SK-N-SH (cell line): ENCODE results near the gene SEM1. TPM values are rescaled to one million over a fixed set of nuclear protein-coding genes. Genes with fewer than 3 reads are reported as not detected.

ENCODE experiments used
- CTCF ChIA-PET: fragments of 300-600, 350-600 bp; formaldehyde crosslinking; extraction: SDS; loops from one replicate; lab custom pipeline; 2021; lab: Yijun Ruan, JAX
- POLR2A ChIA-PET: fragments of 350-600 bp; sonication (Branson Sonifier 250); formaldehyde crosslinking; extraction: SDS; loops from one replicate; lab custom pipeline; 2020; ENCODE audit warnings: antibody characterized with exemption, inconsistent platforms; lab: Yijun Ruan, JAX
- DNase-seq: peaks from one replicate; pipeline ENCODE4 v3.0.0; 2012
- H2AFZ ChIP-seq: fragments of 200-600 bp; sonication (generic); 2 replicates; pipeline ENCODE4 v1.8.1; 2016; ENCODE audit warnings: antibody characterized with exemption, mild to moderate bottlenecking, low read depth
- H3F3A ChIP-seq: fragments of 200-600 bp; sonication (generic); replicated peaks from 2 replicates; pipeline ENCODE3; 2016; ENCODE audit warnings: antibody characterized with exemption, mild to moderate bottlenecking; ENCODE audit not compliant: insufficient read depth
- H3K27ac ChIP-seq, 2 experiments: fragments of 200-500 bp in 1 of 2; fragments of 200-600 bp in 1 of 2; sonication (Bioruptor generic) in 1 of 2; sonication (generic), shearing (Covaris generic) in 1 of 2; 2 replicates each; pipeline versions ENCODE4 v1.5.1 to v1.6.1; 2014 to 2016; ENCODE audit warnings: low read depth in 2 of 2, inconsistent platforms in 1 of 2, low read length in 1 of 2, mild to moderate bottlenecking in 1 of 2, mixed read lengths in 1 of 2
- H3K27me3 ChIP-seq: fragments of 200-600 bp; sonication (generic), shearing (Covaris generic); 2 replicates; pipeline ENCODE4 v1.6.1; 2016; ENCODE audit warnings: mixed run types; ENCODE audit not compliant: insufficient read depth
- H3K36me3 ChIP-seq, 2 experiments: fragments of 200-500 bp in 1 of 2; fragments of 200-600 bp in 1 of 2; sonication (Bioruptor generic) in 1 of 2; sonication (generic) in 1 of 2; replicated peaks in 1 of 2; 2 replicates each; pipeline versions ENCODE3 to v1.5.1; 2014 to 2016; ENCODE audit warnings: low read length in 1 of 2, mild to moderate bottlenecking in 1 of 2; ENCODE audit not compliant: insufficient read depth in 2 of 2, control insufficient read depth in 1 of 2
- H3K4me1 ChIP-seq, 2 experiments: fragments of 200-500 bp in 1 of 2; fragments of 200-600 bp in 1 of 2; sonication (Bioruptor generic) in 1 of 2; sonication (generic), shearing (Covaris generic) in 1 of 2; 2 replicates each; pipeline versions ENCODE4 v1.5.1 to v1.6.1; 2014 to 2016; ENCODE audit warnings: low read depth in 1 of 2, low read length in 1 of 2, mixed run types in 1 of 2; ENCODE audit not compliant: insufficient read depth in 2 of 2, control insufficient read depth in 1 of 2
- H3K4me2 ChIP-seq: fragments of 200-600 bp; sonication (generic), shearing (Covaris generic); 2 replicates; pipeline ENCODE4 v1.6.1; 2017; ENCODE audit warnings: mixed run types
- H3K4me3 ChIP-seq, 2 experiments: fragments of 200-500 bp in 1 of 2; fragments of 200-600 bp in 1 of 2; sonication (Bioruptor generic) in 1 of 2; sonication (generic), shearing (Covaris generic) in 1 of 2; 2 replicates each; pipeline versions ENCODE4 v1.5.1 to v1.8.1; 2014 to 2016; ENCODE audit warnings: low read depth in 2 of 2, inconsistent platforms in 1 of 2, low read length in 1 of 2, mild to moderate bottlenecking in 1 of 2, mixed read lengths in 1 of 2, moderate library complexity in 1 of 2
- H3K79me2 ChIP-seq: fragments of 200-600 bp; sonication (generic); 2 replicates; pipeline ENCODE4 v1.8.1; 2017; ENCODE audit warnings: mild to moderate bottlenecking; ENCODE audit not compliant: insufficient read depth
- H3K9ac ChIP-seq: fragments of 200-600 bp; sonication (generic); 2 replicates; pipeline ENCODE4 v1.6.1; 2017; ENCODE audit warnings: mixed run types
- H3K9me2 ChIP-seq: fragments of 200-600 bp; sonication (generic); 2 replicates; pipeline ENCODE4 v1.6.1; 2017; ENCODE audit warnings: mixed run types
- H3K9me3 ChIP-seq: fragments of 200-600 bp; sonication (generic); 2 replicates; pipeline ENCODE4 v1.6.1; 2017; ENCODE audit warnings: mixed run types, mild to moderate bottlenecking, moderate library complexity
- H4K20me1 ChIP-seq: fragments of 200-600 bp; sonication (generic); 2 replicates; pipeline ENCODE4 v1.6.1; 2017; ENCODE audit warnings: mild to moderate bottlenecking, mixed run types; ENCODE audit not compliant: insufficient read depth
- ELF1 ChIP-seq: IDR thresholded peaks from 2 replicates; pipeline ENCODE4 v1.4.0; 2012
- FOXJ3 ChIP-seq: sonication (generic); formaldehyde crosslinking; IDR thresholded peaks from 2 replicates; pipeline ENCODE4 v1.5.1; 2020; ENCODE audit warnings: mild to moderate bottlenecking, missing genetic modification reagents
- GABPA ChIP-seq: IDR thresholded peaks from 2 replicates; pipeline ENCODE4 v1.4.0; 2012; ENCODE audit warnings: low read depth, mild to moderate bottlenecking
- SMC3 ChIP-seq: IDR thresholded peaks from 2 replicates; pipeline ENCODE4 v1.6.1; 2012; ENCODE audit warnings: low read depth, low read length, improper control_type of control experiment
- USF1 ChIP-seq: IDR thresholded peaks from 2 replicates; pipeline ENCODE4 v1.4.0; 2012; ENCODE audit warnings: low read depth, borderline replicate concordance
- polyA plus RNA-seq, 3 experiments: library from polyadenylated mRNA; depleted of rRNA; stranded (reverse); fragments of >200 nt; gene quantifications; 2 replicates each; pipeline ENCODE4 v1.2.3, GENCODE V29; 2012
- TF ChIP-seq, protein P1 (sequence below): IDR thresholded peaks from 2 replicates; pipeline ENCODE4; 2012
- TF ChIP-seq, protein P2 (sequence below): IDR thresholded peaks from 2 replicates; pipeline ENCODE4 v1.6.1; 2012; ENCODE audit warnings: mild to moderate bottlenecking, low read depth, low read length, moderate library complexity

SEM1 gene
- polyA plus RNA-seq, 1 of the 3 experiments (the other 2 are of a cell fraction): 56.3 TPM

DNA sequence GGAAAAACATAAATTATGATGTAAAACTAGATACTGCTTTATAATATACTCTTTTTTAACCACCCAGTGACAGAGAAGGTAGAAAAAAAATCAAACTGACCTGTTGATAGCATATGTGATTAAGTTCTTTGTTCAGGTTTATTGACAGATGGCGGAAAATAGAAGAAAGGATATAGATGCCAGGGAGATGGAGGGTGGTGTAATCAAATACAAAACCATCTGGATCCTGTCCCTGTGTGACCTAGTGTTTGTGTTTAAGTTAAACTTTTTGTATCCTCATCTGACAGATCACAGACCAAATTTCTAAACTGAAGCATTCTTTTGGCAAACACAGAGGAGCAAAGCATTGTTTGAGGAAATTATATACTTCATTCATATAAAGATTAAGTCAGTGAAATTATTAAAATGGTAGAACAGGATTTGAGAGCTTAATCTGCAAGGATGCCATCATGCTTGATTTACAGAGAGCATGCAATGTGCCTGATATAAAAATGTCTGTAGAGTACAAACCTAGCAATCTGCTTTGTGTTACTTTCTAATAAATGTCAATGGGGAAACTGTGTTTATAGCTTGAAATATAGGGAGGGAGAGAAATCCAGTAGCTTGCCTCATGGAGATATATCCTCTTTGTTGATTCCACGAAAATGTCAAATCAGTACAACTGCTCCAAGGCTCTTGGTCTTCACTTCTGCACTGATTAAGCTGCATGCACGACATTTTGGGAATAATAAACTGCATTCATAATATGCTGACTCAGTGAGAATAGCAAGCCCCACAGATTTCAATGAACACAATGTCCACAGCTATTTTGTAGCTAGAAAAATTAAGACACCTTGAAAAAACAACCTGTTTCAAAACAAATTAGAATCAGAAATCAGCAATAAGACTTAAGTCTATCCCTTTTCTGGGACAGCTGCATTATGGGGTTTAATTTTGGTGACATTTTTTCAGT is 39.0 kb downstream of the SEM1 start (continued):
- TF ChIP-seq, protein P1, sequence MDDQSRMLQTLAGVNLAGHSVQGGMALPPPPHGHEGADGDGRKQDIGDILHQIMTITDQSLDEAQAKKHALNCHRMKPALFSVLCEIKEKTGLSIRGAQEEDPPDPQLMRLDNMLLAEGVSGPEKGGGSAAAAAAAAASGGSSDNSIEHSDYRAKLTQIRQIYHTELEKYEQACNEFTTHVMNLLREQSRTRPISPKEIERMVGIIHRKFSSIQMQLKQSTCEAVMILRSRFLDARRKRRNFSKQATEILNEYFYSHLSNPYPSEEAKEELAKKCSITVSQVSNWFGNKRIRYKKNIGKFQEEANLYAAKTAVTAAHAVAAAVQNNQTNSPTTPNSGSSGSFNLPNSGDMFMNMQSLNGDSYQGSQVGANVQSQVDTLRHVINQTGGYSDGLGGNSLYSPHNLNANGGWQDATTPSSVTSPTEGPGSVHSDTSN: no peak
- TF ChIP-seq, protein P2, sequence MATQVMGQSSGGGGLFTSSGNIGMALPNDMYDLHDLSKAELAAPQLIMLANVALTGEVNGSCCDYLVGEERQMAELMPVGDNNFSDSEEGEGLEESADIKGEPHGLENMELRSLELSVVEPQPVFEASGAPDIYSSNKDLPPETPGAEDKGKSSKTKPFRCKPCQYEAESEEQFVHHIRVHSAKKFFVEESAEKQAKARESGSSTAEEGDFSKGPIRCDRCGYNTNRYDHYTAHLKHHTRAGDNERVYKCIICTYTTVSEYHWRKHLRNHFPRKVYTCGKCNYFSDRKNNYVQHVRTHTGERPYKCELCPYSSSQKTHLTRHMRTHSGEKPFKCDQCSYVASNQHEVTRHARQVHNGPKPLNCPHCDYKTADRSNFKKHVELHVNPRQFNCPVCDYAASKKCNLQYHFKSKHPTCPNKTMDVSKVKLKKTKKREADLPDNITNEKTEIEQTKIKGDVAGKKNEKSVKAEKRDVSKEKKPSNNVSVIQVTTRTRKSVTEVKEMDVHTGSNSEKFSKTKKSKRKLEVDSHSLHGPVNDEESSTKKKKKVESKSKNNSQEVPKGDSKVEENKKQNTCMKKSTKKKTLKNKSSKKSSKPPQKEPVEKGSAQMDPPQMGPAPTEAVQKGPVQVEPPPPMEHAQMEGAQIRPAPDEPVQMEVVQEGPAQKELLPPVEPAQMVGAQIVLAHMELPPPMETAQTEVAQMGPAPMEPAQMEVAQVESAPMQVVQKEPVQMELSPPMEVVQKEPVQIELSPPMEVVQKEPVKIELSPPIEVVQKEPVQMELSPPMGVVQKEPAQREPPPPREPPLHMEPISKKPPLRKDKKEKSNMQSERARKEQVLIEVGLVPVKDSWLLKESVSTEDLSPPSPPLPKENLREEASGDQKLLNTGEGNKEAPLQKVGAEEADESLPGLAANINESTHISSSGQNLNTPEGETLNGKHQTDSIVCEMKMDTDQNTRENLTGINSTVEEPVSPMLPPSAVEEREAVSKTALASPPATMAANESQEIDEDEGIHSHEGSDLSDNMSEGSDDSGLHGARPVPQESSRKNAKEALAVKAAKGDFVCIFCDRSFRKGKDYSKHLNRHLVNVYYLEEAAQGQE: no peak
- TF ChIP-seq ELF1 (no peak), USF1 (no peak), SMC3 (no peak), FOXJ3 (CRISPR knock-in tag) (no peak)

DNA sequence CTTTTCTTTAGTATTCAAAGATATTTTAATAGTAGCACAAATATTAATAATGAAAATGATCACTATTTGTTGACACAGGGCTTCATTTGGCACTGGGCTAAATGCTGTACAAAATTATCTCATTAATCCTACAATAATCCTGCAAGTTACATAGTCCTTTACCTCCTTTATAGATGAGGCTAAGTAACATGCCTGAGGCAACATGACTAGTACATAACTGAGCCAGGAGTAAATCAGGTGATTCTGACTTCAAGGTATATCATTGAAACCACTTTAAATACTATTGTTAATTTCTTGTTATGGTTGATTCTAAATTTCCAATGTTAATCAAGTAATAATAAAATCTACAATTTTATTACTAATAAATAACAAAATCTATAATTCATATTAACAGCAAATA is 39.8 kb downstream of the SEM1 start:
- CTCF ChIA-PET: interaction anchor here (1.0 kb wide), 1 partner anchor 358 kb away, joined by 3 read pairs; no protein-coding TSS in a partner anchor
- TF ChIP-seq GABPA: no peak
- POLR2A ChIA-PET: no interaction called here

More for the DNA sequence above, 39.8 kb downstream of the SEM1 start:
- no peaks in the 10 kb centered on the region for H3K79me2 ChIP-seq
- no peaks in the 10 kb centered on the region for H3K27me3 ChIP-seq
- no peak overlapping the region for H3K9ac ChIP-seq
- no peaks in the 10 kb centered on the region for H4K20me1 ChIP-seq
- no peak overlapping the region for H3K4me3 ChIP-seq
- H3F3A ChIP-seq: no peaks in the 10 kb centered on the region
- no peak overlapping the region for H3K4me2 ChIP-seq
- no peaks in the 10 kb centered on the region for H3K9me3 ChIP-seq
- H3K4me1 ChIP-seq: peaks cover 0 to 12% of the 10 kb centered on the region in 2 experiments; a peak in 2 of 4 replicates
- H3K36me3 ChIP-seq: peaks cover 7 to 22% of the 10 kb centered on the region in 2 experiments
- no peak overlapping the region for H2AFZ ChIP-seq
- no peaks in the 10 kb centered on the region for H3K9me2 ChIP-seq
- DNase-seq: no peak
- H3K27ac ChIP-seq: peak overlapping the region in 1 of 2 experiments; percentile 95; a peak in 2 of 4 replicates
